ENCODE results near the gene HAND1.

HAND1 gene

GRCh38 chr5:154486427-154486866, 8.4 kb upstream of the HAND1 start:
- no peak for DNase-seq
- Histone ChIP-seq H3K4me1 (ENCODE audit: control insufficient read depth in 1 of 2, insufficient read depth in 2 of 2, low read length in 2 of 2) (peaks cover 21 to 31% of the 10 kb centered on the region in 2 experiments), H3K36me3 (ENCODE audit: control insufficient read depth in 1 of 2, insufficient read depth in 2 of 2, low read length in 2 of 2) (no peaks in the 10 kb centered on the region), H3K27me3 (ENCODE audit: insufficient read depth, low read length) (no peaks in the 10 kb centered on the region), H2AFZ (ENCODE audit: insufficient read depth, low read length, poor library complexity) (no peak overlapping the region), H3K9ac (ENCODE audit: low read length) (no peak overlapping the region), H4K12ac (ENCODE audit: low read depth, low read length) (no peak overlapping the region), H3K18ac (ENCODE audit: low read length) (no peak overlapping the region), H2BK12ac (ENCODE audit: low read length) (no peak overlapping the region), H2BK120ac (ENCODE audit: insufficient read depth, low read length, poor library complexity) (no peak overlapping the region), H3K27ac (ENCODE audit: low read depth, low read length) (peak overlapping the region; percentile 93), H3K79me2 (ENCODE audit: control insufficient read depth, insufficient read depth, low read length, poor library complexity) (peaks cover 26% of the 10 kb centered on the region), H3K4ac (ENCODE audit: low read depth, low read length) (no peak overlapping the region), H4K8ac (ENCODE audit: low read depth, low read length) (no peak overlapping the region), H3K23ac (ENCODE audit: low read length) (no peak overlapping the region), H3K14ac (ENCODE audit: low read length) (no peak overlapping the region), H2BK5ac (ENCODE audit: low read depth, low read length, poor library complexity) (no peak overlapping the region), H2AK5ac (ENCODE audit: low read length) (no peak overlapping the region), H3K4me2 (ENCODE audit: low read length) (peak overlapping the region; percentile 56), H3K79me1 (ENCODE audit: low read length) (peaks cover 47% of the 10 kb centered on the region), H3K4me3 (ENCODE audit: low read depth, low read length) (no peak overlapping the region), H3K9me3 (ENCODE audit: insufficient read depth, low read depth, low read length) (no peaks in the 10 kb centered on the region), H4K91ac (ENCODE audit: low read depth, low read length) (no peak overlapping the region)
- WGBS (ENCODE audit: extremely low coverage, insufficient coverage, insufficient read length) = no CpG with 5 or more reads among the region's 4 CpGs

- H2BK5ac ChIP-seq (ENCODE audit: low read depth, low read length, poor library complexity) = peak overlapping the region; percentile 98
- H4K8ac ChIP-seq (ENCODE audit: low read depth, low read length) = peak overlapping the region; percentile 94
- H3K4me3 ChIP-seq (ENCODE audit: low read depth, low read length) = no peak overlapping the region
- no peaks in the 10 kb centered on the region for H3K36me3 ChIP-seq (ENCODE audit: control insufficient read depth in 1 of 2, insufficient read depth in 2 of 2, low read length in 2 of 2)
- H2BK120ac ChIP-seq (ENCODE audit: insufficient read depth, low read length, poor library complexity) = peak overlapping the region; percentile 95
- H3K4ac ChIP-seq (ENCODE audit: low read depth, low read length) = peak overlapping the region; percentile 97
- peak overlapping the region; percentile 96 for H3K18ac ChIP-seq (ENCODE audit: low read length)
- peak overlapping the region; percentile 60 for H4K12ac ChIP-seq (ENCODE audit: low read depth, low read length)
- peak overlapping the region; percentile 59 for H2AFZ ChIP-seq (ENCODE audit: insufficient read depth, low read length, poor library complexity)
- peak overlapping the region; percentile 100 for H2AK5ac ChIP-seq (ENCODE audit: low read length)
- peak overlapping the region; percentile 91 for H2BK12ac ChIP-seq (ENCODE audit: low read length)
- peak overlapping the region; percentile 99 for H3K14ac ChIP-seq (ENCODE audit: low read length)
- H3K4me1 ChIP-seq (ENCODE audit: control insufficient read depth in 1 of 2, insufficient read depth in 2 of 2, low read length in 2 of 2) = peaks cover 26 to 36% of the 10 kb centered on the region in 2 experiments
- peak overlapping the region; percentile 93 for H3K27ac ChIP-seq (ENCODE audit: low read depth, low read length)
- no peak overlapping the region for H3K9ac ChIP-seq (ENCODE audit: low read length)
- H3K79me1 ChIP-seq (ENCODE audit: low read length) = peaks cover 52% of the 10 kb centered on the region
- no peak overlapping the region for H3K23ac ChIP-seq (ENCODE audit: low read length)
- H3K79me2 ChIP-seq (ENCODE audit: control insufficient read depth, insufficient read depth, low read length, poor library complexity) = peaks cover 26% of the 10 kb centered on the region
- DNase-seq = no peak
- peak overlapping the region; percentile 99 for H4K91ac ChIP-seq (ENCODE audit: low read depth, low read length)
- peak overlapping the region; percentile 51 for H3K4me2 ChIP-seq (ENCODE audit: low read length)
- WGBS (ENCODE audit: extremely low coverage, insufficient coverage, insufficient read length) = no CpG with 5 or more reads among the region's 6 CpGs
- no peaks in the 10 kb centered on the region for H3K9me3 ChIP-seq (ENCODE audit: insufficient read depth, low read depth, low read length)
- H3K27me3 ChIP-seq (ENCODE audit: insufficient read depth, low read length) = no peaks in the 10 kb centered on the region
These were observed 7.9 kb upstream of the HAND1 start for GRCh38 chr5:154485850-154486426.

GRCh38 chr5:154485096-154485491, 7.1 kb upstream of the HAND1 start:
- Histone ChIP-seq H3K18ac (ENCODE audit: low read length) (peak overlapping the region; percentile 82), H2BK12ac (ENCODE audit: low read length) (peak overlapping the region; percentile 91), H3K4ac (ENCODE audit: low read depth, low read length) (peak overlapping the region; percentile 97), H3K4me2 (ENCODE audit: low read length) (peak overlapping the region; percentile 79), H3K27ac (ENCODE audit: low read depth, low read length) (peak overlapping the region; percentile 93), H4K12ac (ENCODE audit: low read depth, low read length) (no peak overlapping the region), H3K4me3 (ENCODE audit: low read depth, low read length) (no peak overlapping the region), H3K79me2 (ENCODE audit: control insufficient read depth, insufficient read depth, low read length, poor library complexity) (peaks cover 33% of the 10 kb centered on the region), H2BK120ac (ENCODE audit: insufficient read depth, low read length, poor library complexity) (peak overlapping the region; percentile 97), H3K9ac (ENCODE audit: low read length) (no peak overlapping the region), H3K14ac (ENCODE audit: low read length) (peak overlapping the region; percentile 89), H3K4me1 (ENCODE audit: control insufficient read depth in 1 of 2, insufficient read depth in 2 of 2, low read length in 2 of 2) (peaks cover 28 to 38% of the 10 kb centered on the region in 2 experiments), H2AFZ (ENCODE audit: insufficient read depth, low read length, poor library complexity) (no peak overlapping the region), H3K36me3 (ENCODE audit: control insufficient read depth in 1 of 2, insufficient read depth in 2 of 2, low read length in 2 of 2) (no peaks in the 10 kb centered on the region), H3K23ac (ENCODE audit: low read length) (no peak overlapping the region), H3K9me3 (ENCODE audit: insufficient read depth, low read depth, low read length) (no peaks in the 10 kb centered on the region), H3K79me1 (ENCODE audit: low read length) (peaks cover 61% of the 10 kb centered on the region), H4K8ac (ENCODE audit: low read depth, low read length) (peak overlapping the region; percentile 94), H3K27me3 (ENCODE audit: insufficient read depth, low read length) (no peaks in the 10 kb centered on the region), H2AK5ac (ENCODE audit: low read length) (peak overlapping the region; percentile 81), H4K91ac (ENCODE audit: low read depth, low read length) (peak overlapping the region; percentile 99), H2BK5ac (ENCODE audit: low read depth, low read length, poor library complexity) (peak overlapping the region; percentile 98)
- DNase-seq = no peak
- no CpG with 5 or more reads among the region's 2 CpGs for WGBS (ENCODE audit: extremely low coverage, insufficient coverage, insufficient read length)

GRCh38 chr5:154484393-154485095, 6.5 kb upstream of the HAND1 start:
- Histone ChIP-seq H4K91ac (ENCODE audit: low read depth, low read length) (peak overlapping the region; percentile 97), H2BK5ac (ENCODE audit: low read depth, low read length, poor library complexity) (peak overlapping the region; percentile 95), H2BK12ac (ENCODE audit: low read length) (peak overlapping the region; percentile 95), H3K27ac (ENCODE audit: low read depth, low read length) (peak overlapping the region; percentile 93), H4K8ac (ENCODE audit: low read depth, low read length) (peak overlapping the region; percentile 90), H3K79me1 (ENCODE audit: low read length) (peaks cover 64% of the 10 kb centered on the region), H3K4me2 (ENCODE audit: low read length) (peak overlapping the region; percentile 79), H3K36me3 (ENCODE audit: control insufficient read depth in 1 of 2, insufficient read depth in 2 of 2, low read length in 2 of 2) (no peaks in the 10 kb centered on the region), H2AK5ac (ENCODE audit: low read length) (peak overlapping the region; percentile 93), H3K4me3 (ENCODE audit: low read depth, low read length) (no peak overlapping the region), H2AFZ (ENCODE audit: insufficient read depth, low read length, poor library complexity) (peak overlapping the region; percentile 9), H3K27me3 (ENCODE audit: insufficient read depth, low read length) (no peaks in the 10 kb centered on the region), H3K4me1 (ENCODE audit: control insufficient read depth in 1 of 2, insufficient read depth in 2 of 2, low read length in 2 of 2) (peaks cover 28 to 38% of the 10 kb centered on the region in 2 experiments), H3K4ac (ENCODE audit: low read depth, low read length) (peak overlapping the region; percentile 97), H3K23ac (ENCODE audit: low read length) (no peak overlapping the region), H4K12ac (ENCODE audit: low read depth, low read length) (no peak overlapping the region), H3K9me3 (ENCODE audit: insufficient read depth, low read depth, low read length) (no peaks in the 10 kb centered on the region), H3K18ac (ENCODE audit: low read length) (peak overlapping the region; percentile 99), H3K79me2 (ENCODE audit: control insufficient read depth, insufficient read depth, low read length, poor library complexity) (peaks cover 39% of the 10 kb centered on the region), H2BK120ac (ENCODE audit: insufficient read depth, low read length, poor library complexity) (peak overlapping the region; percentile 97), H3K14ac (ENCODE audit: low read length) (peak overlapping the region; percentile 95), H3K9ac (ENCODE audit: low read length) (peak overlapping the region; percentile 4)
- WGBS (ENCODE audit: extremely low coverage, insufficient coverage, insufficient read length) = no CpG with 5 or more reads among the region's 15 CpGs
- DNase-seq = no peak

Measured in trophoblast cell (in vitro differentiated cells and primary cell).